ENCODE results near the gene TLE2.

DNA sequence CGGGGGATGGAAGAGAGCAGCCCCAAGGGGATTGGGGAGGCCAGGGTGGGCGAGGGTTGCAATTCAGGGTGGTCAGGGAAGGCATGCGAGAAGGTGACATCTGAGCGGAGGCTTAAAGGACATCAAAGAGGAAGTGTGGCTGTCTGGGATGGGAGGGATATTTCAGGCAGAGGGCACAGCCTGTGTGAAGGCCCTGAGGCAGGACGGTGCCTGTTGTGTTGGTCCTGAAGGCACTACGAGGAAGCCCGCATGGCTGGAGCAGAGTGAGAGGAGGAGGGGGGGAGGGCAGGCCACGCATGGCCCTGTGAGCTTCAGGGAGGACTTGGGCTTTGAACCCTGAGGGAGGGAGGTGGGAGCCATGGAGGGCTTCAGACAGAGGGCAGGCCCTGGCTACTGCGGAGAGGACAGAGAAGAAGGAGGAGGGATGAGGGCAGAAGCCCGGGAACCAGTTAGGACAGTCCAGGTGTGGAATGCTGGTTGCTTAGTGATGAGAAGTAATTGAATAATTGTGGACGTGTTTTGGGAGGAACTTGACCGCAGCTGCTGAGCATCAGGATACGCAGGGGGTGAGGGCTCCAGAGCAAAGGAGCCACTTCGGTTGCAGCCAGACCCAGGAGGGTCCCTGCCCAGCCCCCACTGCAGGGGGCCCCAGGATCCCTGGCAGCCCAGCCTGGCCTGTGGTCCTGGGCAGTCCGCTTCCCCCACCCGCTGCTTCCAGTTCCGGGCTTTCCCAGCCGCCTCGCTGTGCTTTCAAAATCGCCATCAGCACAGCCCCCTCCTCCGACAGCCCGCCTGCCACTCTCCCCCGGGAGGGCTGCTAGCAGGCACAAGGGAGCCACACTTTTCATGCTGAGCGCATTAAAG is 45.5 kb downstream of the TLE2 start:
- TF ChIP-seq POLR2A (IDR thresholded peaks at IDR 0.05): no peak
- TF ChIP-seq, protein P1, sequence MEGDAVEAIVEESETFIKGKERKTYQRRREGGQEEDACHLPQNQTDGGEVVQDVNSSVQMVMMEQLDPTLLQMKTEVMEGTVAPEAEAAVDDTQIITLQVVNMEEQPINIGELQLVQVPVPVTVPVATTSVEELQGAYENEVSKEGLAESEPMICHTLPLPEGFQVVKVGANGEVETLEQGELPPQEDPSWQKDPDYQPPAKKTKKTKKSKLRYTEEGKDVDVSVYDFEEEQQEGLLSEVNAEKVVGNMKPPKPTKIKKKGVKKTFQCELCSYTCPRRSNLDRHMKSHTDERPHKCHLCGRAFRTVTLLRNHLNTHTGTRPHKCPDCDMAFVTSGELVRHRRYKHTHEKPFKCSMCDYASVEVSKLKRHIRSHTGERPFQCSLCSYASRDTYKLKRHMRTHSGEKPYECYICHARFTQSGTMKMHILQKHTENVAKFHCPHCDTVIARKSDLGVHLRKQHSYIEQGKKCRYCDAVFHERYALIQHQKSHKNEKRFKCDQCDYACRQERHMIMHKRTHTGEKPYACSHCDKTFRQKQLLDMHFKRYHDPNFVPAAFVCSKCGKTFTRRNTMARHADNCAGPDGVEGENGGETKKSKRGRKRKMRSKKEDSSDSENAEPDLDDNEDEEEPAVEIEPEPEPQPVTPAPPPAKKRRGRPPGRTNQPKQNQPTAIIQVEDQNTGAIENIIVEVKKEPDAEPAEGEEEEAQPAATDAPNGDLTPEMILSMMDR (IDR thresholded peaks at IDR 0.05): no peak
